GM21529 (cell line): ENCODE data around the gene ADD2.

Source experiments
- ATAC-seq: cut with Tn5 transposase; IDR thresholded peaks from one replicate; pipeline ENCODE4 v1.9.1; 2021; ENCODE audit not compliant: unreplicated experiment

ADD2 gene

DNA sequence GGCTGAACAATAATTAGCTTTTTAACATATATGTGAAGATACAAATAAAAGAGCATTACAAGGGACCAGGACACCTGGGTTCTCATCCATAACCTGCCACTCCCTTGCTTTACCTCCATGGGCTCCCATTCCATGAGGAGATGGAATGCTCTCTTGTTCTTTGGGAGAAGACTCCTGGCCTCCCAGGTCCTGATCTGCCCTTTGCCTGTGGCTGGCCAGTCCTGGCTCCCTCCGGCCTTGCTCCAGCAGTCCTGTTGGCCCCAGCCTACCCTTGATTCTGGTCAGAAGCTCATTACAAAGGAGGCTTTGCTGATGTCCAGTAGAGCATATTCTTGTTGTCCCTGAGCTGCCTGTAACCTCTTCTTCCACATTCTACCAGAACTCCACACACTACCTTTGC is 60.3 kb downstream of the ADD2 start:
- no peak for ATAC-seq

DNA sequence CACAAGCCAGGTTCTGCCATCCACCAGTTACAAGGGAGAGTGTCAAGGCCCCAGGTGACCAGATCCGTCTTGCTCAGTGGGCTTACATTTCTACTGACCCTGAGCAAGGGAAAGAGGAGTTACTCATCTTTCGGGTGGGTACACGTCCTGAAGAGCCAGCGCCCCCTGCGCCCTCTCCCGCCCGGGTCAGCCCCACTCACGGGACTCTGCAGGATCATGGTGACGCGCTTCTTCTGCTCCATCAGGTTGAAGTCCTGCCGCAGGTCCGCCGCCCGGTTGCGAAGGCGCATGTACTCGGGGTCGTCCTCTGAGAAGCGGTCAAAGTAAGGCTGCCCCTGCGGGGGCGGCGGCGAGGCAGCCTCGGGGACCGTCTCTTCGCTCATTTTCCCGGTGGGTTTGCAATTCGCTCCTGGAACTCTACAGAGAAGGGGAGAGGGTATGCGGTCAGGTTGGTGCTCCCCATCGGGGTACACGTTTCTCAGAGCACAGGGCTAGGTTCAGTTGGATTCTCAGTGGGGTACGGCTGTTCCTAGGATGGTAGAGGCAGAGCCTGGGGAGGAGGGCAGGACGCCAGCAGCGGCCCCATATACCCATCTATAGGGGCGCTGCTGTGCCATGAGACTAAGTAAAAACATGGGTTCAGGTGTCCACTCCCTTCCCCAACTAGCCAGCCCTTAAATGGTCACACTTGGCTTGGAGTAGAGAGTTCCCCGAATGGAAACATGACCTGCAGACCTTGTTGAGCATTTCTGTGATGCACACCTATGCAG is 61.8 kb downstream of the ADD2 start:
- ATAC-seq = no peak

- ATAC-seq = no peak
Measured at GRCh38 chr2:70705160-70705850, 62.7 kb downstream of the ADD2 start.

GRCh38 chr2:70703900-70704549 is 64.0 kb downstream of the ADD2 start:
- no peak for ATAC-seq

DNA sequence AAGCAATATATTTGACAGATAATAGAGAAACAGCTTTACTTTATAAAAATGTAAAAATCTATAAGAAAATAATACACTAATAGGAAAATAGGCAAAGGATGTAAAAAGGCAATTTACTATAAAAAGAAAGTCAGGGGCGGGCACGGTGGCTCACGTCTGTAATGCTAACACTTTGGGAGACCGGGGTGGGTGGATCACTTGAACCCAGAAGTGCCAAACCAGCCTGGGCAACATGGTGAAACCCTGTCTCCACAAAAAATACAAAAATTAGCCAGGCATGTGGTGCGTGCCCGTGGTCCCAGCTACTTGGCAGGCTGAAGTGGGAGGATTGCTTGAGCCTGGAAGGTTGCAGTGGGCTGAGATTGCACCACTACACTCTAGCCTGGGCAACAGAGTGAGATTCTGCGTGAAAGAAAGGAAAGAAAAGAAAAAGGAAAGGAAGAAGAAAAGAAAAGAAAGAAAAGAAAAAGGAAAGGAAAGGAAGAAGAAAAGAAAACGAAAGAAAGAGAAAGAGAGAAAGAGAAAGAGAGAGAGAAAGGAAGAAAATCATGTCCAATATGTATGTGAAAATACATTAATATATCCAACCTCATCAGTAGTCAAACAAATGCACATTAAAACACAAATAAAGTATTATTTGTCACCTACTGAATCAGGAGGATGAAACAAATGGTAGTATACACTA is 65.1 kb downstream of the ADD2 start:
- ATAC-seq = no peak

- ATAC-seq = no peak
Measured at GRCh38 chr2:70698847-70699246, 69.2 kb downstream of the ADD2 start.

DNA sequence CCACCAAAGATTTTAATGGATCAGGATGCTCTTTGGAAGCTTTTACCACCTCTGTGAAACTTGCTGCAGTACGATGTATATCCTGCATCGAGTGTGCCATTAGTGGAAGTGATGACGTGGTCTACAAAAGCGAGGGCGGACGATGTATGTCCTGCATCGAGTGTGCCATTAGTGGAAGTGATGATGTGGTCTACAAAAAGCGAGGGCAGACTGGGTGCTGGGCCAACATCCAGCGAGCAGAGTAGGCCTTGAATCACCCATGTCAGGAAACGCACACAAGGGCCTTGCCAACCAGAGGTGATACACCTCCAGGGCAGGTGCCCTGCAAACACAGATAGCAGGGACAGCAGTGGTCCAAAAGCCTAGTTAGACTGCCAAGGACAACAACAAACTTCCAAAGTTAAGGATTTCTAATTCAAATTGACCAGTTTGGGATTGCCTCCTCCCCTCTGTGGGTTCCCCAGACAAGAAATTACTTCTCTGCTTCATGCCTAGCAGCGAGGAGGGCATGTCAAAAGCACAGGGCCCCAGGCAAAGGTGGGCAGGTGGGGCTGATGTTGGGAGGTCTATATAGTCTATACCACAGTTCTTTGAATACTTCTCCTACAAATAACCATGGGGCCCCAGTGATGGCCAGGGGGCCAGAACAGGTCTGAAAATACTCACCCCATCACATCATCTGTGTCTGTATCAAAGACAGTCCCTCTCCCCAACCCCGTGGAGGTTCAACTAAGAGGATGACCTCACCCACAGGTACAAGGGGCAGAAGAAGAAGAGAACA is 70.2 kb downstream of the ADD2 start:
- ATAC-seq = no peak

- no peak for ATAC-seq
Measured at GRCh38 chr2:70696142-70696541, 71.9 kb downstream of the ADD2 start.

DNA sequence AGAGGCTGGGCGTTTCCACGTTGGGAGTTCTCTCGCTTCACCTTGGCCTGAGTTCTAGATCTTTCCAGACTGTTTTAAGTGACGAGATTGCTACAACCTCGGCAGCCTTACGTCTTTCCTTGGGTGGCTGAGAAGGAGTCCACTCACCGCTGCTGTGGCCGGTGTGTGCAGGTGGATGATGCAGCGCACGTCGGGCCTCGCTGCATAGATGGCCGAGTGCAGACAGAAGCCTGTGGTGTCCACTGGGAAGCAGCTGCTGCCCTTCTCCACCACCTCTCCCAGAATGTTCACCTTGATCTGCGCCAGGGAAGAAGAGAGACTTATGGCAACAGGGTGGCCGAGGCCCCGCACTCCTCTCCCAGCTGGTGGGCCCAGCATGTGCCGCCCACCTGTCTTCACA is 75.7 kb downstream of the ADD2 start:
- no peak for ATAC-seq

GRCh38 chr2:70691497-70692140 is 76.4 kb downstream of the ADD2 start:
- no peak for ATAC-seq

DNA sequence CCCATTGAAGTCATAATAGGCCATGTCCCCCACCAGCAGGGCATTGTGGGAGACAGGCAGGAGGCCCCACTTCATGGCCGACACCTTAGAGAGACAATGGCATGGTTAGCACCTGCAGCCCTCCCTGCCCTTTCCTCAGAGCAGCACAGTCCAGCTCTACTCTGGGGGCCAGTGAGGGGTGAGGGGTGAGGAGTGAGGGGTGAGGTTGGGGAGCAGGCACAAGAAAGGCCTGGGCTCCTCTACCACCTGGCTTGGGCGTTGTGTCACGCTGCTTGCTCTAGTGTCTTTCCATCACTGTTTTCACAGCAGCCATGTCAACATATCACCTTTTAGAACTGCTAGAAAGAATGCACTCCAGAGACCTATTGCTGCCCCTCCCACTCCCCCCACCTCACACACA is 77.2 kb downstream of the ADD2 start:
- ATAC-seq = no peak

DNA sequence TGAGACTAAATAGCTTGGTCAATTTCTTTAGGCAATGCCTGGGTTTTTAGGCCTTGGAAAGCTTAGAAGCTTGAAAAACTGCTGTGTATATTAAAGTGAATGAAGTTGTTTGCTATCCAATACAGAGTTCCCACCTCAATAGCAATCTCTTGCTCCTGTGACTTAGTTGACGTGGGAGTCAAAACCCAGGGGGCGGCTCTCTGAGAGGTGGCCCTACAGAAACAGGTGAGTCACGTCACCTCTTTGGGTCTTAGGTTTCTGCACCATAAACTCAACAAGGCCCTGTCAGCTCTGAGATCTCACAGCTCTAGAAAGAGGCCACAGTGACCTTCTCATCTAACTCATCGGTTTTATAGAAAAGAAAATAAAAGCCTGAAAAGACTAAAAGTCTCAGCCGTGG is 79.6 kb downstream of the ADD2 start:
- no peak for ATAC-seq

- ATAC-seq = no peak
Measured at GRCh38 chr2:70687461-70687795, 80.6 kb downstream of the ADD2 start.

- peak; percentile 62 for ATAC-seq
Measured at GRCh38 chr2:70686577-70687460, 81.2 kb downstream of the ADD2 start.

- ATAC-seq = no peak
Measured at GRCh38 chr2:70685771-70686171, 82.2 kb downstream of the ADD2 start.

DNA sequence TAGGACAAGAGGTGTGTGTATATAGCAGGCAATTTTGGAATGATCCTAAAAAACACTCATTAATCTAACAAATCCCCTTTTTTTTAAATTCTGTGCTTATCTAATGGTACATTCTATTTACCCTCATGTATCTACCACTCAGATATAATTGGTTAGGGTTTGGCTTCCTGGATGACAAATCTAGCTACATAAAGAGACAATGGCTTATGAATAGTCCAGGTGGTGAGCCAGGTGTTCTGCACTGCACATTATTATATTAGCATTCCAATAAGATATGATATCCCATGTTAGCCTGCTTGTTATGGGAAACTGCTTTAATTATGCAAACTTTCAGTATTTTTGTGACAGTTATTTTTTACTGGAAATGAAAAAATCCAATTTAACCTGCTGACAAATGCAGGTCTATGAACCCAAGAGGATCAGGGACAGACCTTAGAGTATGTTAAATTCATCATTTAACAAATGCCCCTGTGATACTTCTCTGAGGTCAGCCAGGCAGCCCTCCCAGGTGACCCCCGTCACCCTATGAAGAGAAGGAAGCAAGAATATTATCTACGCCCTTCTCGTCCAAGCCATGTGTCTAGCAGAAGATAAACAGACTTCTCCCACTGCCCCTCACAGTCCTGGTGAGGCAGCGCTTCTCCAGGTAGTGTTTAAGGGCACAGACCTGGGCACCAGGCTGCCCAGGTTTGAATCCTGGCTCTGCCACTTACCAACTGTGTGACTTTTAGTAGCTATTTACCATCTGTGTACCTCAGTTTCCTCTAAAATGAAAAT is 83.0 kb downstream of the ADD2 start:
- no peak for ATAC-seq

DNA sequence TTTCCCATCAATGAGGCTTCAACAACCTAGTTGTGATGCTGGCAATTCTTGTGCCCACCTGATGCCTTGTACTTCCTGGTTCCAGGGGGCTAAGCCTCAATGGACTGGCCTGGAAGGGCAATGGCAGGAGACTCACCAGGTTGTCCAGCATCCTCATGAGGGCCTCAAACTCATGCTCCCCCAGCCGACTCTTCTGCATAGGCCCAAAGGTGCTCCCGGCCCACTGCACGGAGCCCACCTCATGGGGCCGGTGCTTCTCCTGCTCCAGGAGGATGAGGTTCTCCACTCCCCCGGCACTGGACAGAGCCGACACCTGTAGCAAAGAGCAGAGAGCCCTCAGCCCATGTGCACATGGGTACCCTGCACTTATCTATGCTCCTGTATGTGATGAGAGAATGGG is 84.5 kb downstream of the ADD2 start:
- no peak for ATAC-seq

DNA sequence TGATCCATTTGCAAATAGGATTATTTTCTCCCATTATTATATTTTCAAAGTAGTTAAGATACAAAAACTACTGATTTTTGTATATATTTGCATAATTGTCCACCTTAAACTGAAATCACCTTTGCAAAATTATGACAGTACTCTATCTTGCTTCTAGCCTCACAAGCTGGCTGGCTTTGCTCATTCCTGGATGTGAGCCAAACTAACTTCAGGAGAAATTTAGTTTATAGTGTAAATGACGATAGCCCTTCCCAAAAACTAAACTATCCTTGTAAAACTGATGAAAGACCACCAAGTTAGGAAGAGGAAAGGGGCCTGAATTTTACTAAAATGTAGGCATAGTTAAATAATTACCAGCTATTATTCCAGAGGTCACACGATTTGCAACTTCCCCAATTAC is 87.3 kb downstream of the ADD2 start:
- ATAC-seq = no peak

DNA sequence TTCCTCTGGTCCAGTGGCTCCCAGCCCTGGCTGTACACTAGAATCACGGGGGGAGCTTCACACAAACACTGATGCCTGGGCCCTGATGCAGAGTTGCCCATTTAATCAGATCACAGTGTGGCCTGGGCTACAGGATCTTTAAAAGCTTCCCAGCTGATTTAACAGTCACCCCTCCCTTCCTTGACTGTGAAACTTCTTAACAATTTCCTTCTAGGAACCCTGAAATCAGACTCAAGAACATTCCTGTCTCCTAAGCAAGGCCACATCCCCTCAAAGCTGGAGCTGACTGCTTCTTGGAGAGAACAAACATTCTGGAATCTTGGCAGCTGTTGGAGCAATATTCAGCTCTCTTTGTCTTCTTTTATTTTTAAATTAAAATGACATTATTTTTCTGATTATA is 88.7 kb downstream of the ADD2 start:
- ATAC-seq = no peak
